ENCODE measurements around the gene VDR.

DNA sequence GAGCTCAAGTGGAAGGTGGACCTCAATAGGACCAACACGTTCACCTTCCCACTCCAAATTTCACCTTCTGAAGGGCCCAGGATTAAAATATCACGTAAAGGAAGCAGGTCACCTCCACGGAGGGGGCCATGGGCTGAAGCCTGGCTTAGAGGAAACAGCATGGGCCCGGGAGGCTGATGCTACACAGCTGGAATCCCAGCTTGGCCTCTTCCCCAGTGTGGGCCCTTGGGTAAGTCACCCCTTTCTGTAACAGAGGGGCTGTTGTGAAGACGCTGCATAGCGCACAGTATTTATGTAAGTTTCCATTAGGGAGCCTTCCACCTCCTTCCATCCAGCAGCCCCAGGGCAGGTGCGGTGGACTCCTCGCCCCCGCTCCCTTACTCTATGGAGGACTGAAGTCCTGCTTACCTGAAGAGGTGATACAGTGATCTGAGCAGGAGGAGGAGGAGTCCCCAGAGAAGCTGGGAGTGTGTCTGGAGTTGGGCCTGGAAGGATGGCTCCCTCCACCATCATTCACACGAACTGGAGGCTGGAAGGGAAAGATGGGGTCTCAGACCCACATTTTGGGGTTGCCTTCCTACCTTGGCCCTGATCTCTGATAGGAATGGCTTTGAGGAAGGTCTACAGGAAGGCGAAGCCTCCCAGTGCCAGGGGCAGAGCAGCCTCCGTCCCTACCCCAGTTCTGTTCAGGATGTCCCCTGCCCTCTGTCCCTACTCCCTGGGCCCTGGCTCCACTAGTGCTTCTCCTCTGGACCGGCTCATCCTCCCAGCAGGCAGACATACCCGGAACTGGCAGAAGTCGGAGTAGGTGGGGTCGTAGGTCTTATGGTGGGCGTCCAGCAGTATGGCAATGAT lies 47.8 kb downstream of the VDR start:
- no peak for TF ChIP-seq EZH2 (IDR thresholded peaks at IDR 0.05)
- no peak for TF ChIP-seq POLR2AphosphoS5 (IDR thresholded peaks at IDR 0.05; ENCODE audit: borderline replicate concordance, low read depth, low read length)
- TF ChIP-seq FOXP2 (optimal IDR thresholded peaks at IDR 0.05; ENCODE audit: control extremely low read depth, extremely low read length, insufficient read depth), result no peak
